ENCODE data around the gene NEBL.

Gene NEBL

DNA sequence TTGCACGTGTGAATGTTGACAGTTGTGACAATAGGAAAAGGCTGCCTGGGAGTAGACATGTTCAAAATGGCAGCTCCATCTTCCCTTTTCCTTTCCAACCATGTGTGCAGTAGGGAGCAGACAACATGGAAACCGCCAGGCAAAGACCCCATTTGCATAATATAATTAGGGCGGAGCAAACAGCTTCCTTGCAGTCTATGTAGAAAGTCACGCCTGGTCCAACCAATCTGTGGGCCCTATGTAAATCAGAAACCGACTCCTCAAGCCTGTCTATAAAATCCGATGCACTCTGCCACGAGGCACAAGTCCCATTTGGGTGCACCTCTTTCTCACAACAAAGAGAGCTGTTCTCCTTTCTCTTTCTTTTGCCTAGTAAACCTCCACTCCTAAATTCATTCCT lies 19.6 kb downstream of the NEBL start:
- H3K9ac ChIP-seq (ENCODE audit: low read length) = no peak overlapping the region
- H3K79me1 ChIP-seq (replicated peaks; ENCODE audit: low read length, poor library complexity, severe bottlenecking) = no peaks in the 10 kb centered on the region
- no peak overlapping the region for H2BK120ac ChIP-seq (ENCODE audit: low read depth, low read length)
- no peak overlapping the region for H4K8ac ChIP-seq (ENCODE audit: low read length)
- no peaks in the 10 kb centered on the region for H3K4me1 ChIP-seq (ENCODE audit: control insufficient read depth, insufficient read depth, low read depth, low read length)
- H3K14ac ChIP-seq (ENCODE audit: low read length in 2 of 2) = no peak overlapping the region
- WGBS = 90% methylated on average over 7 of the region's 7 CpGs
- no peak overlapping the region for H2AFZ ChIP-seq (ENCODE audit: low read depth, low read length)
- H2AK5ac ChIP-seq (ENCODE audit: low read length, severe bottlenecking) = no peak overlapping the region
- no peak for DNase-seq
- no peak overlapping the region for H3K4me3 ChIP-seq (ENCODE audit: insufficient read depth in 1 of 2, low read depth in 1 of 2, low read length in 2 of 2)
- H3K9me3 ChIP-seq (ENCODE audit: control insufficient read depth, low read length) = no peaks in the 10 kb centered on the region
- H3K23ac ChIP-seq (ENCODE audit: low read length in 2 of 2) = no peak overlapping the region
- no peak overlapping the region for H2BK15ac ChIP-seq (ENCODE audit: low read depth, poor library complexity, severe bottlenecking)
- no peak overlapping the region for H4K91ac ChIP-seq (ENCODE audit: low read length)
- H2BK12ac ChIP-seq (ENCODE audit: low read length in 2 of 2) = no peak overlapping the region
- no peak overlapping the region for H3K4me2 ChIP-seq (ENCODE audit: low read length, poor library complexity, severe bottlenecking)
- no peak overlapping the region for H3K4ac ChIP-seq (ENCODE audit: low read depth in 1 of 2, low read length in 2 of 2)
- H3K27me3 ChIP-seq (ENCODE audit: control insufficient read depth in 1 of 2, insufficient read depth in 1 of 2, low read length in 2 of 2) = no peaks in the 10 kb centered on the region
- H3K18ac ChIP-seq (ENCODE audit: low read depth in 1 of 2, low read length in 2 of 2) = no peak overlapping the region
- no peak overlapping the region for H3K27ac ChIP-seq (ENCODE audit: low read length, poor library complexity, severe bottlenecking)
- H3K36me3 ChIP-seq (ENCODE audit: control insufficient read depth in 1 of 2, insufficient read depth in 2 of 2, low read depth in 1 of 2, low read length in 2 of 2) = no peaks in the 10 kb centered on the region
- H2BK5ac ChIP-seq (ENCODE audit: low read depth, low read length, poor library complexity, severe bottlenecking) = no peak overlapping the region

GRCh38 chr10:20874261-20874660 lies 22.9 kb downstream of the NEBL start:
- no peaks in the 10 kb centered on the region for H3K79me1 ChIP-seq (replicated peaks; ENCODE audit: low read length, poor library complexity, severe bottlenecking)
- H4K91ac ChIP-seq (ENCODE audit: low read length) = no peak overlapping the region
- no peak overlapping the region for H2BK15ac ChIP-seq (ENCODE audit: low read depth, poor library complexity, severe bottlenecking)
- H3K9me3 ChIP-seq (ENCODE audit: control insufficient read depth, low read length) = no peaks in the 10 kb centered on the region
- no peak overlapping the region for H4K8ac ChIP-seq (ENCODE audit: low read length)
- no peak for DNase-seq
- no peak overlapping the region for H3K4me3 ChIP-seq (ENCODE audit: insufficient read depth in 1 of 2, low read depth in 1 of 2, low read length in 2 of 2)
- no peaks in the 10 kb centered on the region for H3K4me1 ChIP-seq (ENCODE audit: control insufficient read depth, insufficient read depth, low read depth, low read length)
- no peak overlapping the region for H2BK12ac ChIP-seq (ENCODE audit: low read length in 2 of 2)
- H2BK5ac ChIP-seq (ENCODE audit: low read depth, low read length, poor library complexity, severe bottlenecking) = no peak overlapping the region
- no peaks in the 10 kb centered on the region for H3K27me3 ChIP-seq (ENCODE audit: control insufficient read depth in 1 of 2, insufficient read depth in 1 of 2, low read length in 2 of 2)
- no peaks in the 10 kb centered on the region for H3K36me3 ChIP-seq (ENCODE audit: control insufficient read depth in 1 of 2, insufficient read depth in 2 of 2, low read depth in 1 of 2, low read length in 2 of 2)
- no peak overlapping the region for H2BK120ac ChIP-seq (ENCODE audit: low read depth, low read length)
- no peak overlapping the region for H2AK5ac ChIP-seq (ENCODE audit: low read length, severe bottlenecking)
- no peak overlapping the region for H3K4ac ChIP-seq (ENCODE audit: low read depth in 1 of 2, low read length in 2 of 2)
- H3K23ac ChIP-seq (ENCODE audit: low read length in 2 of 2) = no peak overlapping the region
- no peak overlapping the region for H3K27ac ChIP-seq (ENCODE audit: low read length, poor library complexity, severe bottlenecking)
- H3K18ac ChIP-seq (ENCODE audit: low read depth in 1 of 2, low read length in 2 of 2) = no peak overlapping the region
- H2AFZ ChIP-seq (ENCODE audit: low read depth, low read length) = no peak overlapping the region
- no peak overlapping the region for H3K14ac ChIP-seq (ENCODE audit: low read length in 2 of 2)
- H3K9ac ChIP-seq (ENCODE audit: low read length) = no peak overlapping the region
- WGBS = 90% methylated on average over 2 of the region's 2 CpGs
- H3K4me2 ChIP-seq (ENCODE audit: low read length, poor library complexity, severe bottlenecking) = no peak overlapping the region

DNA sequence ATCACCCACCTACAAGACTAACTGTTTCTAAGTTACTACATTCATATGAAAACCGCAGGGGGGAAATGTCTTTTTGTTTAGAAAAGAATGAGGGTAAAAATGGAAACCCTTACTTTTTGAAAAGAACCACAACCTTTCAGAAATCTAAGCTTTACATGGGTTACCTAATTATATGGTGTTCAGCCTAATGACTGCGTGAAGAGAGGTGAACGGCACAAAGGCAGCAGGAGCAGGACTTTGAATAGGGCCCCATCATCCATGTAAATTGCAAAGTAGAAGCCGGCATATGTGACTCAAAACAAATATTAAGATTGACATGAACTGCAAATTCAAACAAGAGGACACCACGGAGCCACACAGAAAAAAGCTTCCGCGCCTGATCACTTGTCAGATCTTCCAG lies 25.1 kb downstream of the NEBL start:
- Histone ChIP-seq H3K9ac (ENCODE audit: low read length) (no peak overlapping the region), H3K36me3 (ENCODE audit: control insufficient read depth in 1 of 2, insufficient read depth in 2 of 2, low read depth in 1 of 2, low read length in 2 of 2) (no peaks in the 10 kb centered on the region), H3K9me3 (ENCODE audit: control insufficient read depth, low read length) (no peaks in the 10 kb centered on the region), H3K4me3 (ENCODE audit: insufficient read depth in 1 of 2, low read depth in 1 of 2, low read length in 2 of 2) (no peak overlapping the region), H3K79me1 (replicated peaks; ENCODE audit: low read length, poor library complexity, severe bottlenecking) (no peaks in the 10 kb centered on the region), H3K18ac (ENCODE audit: low read depth in 1 of 2, low read length in 2 of 2) (no peak overlapping the region), H2BK120ac (ENCODE audit: low read depth, low read length) (no peak overlapping the region), H3K27me3 (ENCODE audit: control insufficient read depth in 1 of 2, insufficient read depth in 1 of 2, low read length in 2 of 2) (no peaks in the 10 kb centered on the region), H4K8ac (ENCODE audit: low read length) (no peak overlapping the region), H3K27ac (ENCODE audit: low read length, poor library complexity, severe bottlenecking) (no peak overlapping the region), H3K14ac (ENCODE audit: low read length in 2 of 2) (no peak overlapping the region), H2AK5ac (ENCODE audit: low read length, severe bottlenecking) (no peak overlapping the region), H2AFZ (ENCODE audit: low read depth, low read length) (no peak overlapping the region), H2BK15ac (ENCODE audit: low read depth, poor library complexity, severe bottlenecking) (no peak overlapping the region), H2BK5ac (ENCODE audit: low read depth, low read length, poor library complexity, severe bottlenecking) (no peak overlapping the region), H3K23ac (ENCODE audit: low read length in 2 of 2) (no peak overlapping the region), H4K91ac (ENCODE audit: low read length) (no peak overlapping the region), H3K4me2 (ENCODE audit: low read length, poor library complexity, severe bottlenecking) (no peak overlapping the region), H3K4ac (ENCODE audit: low read depth in 1 of 2, low read length in 2 of 2) (no peak overlapping the region), H2BK12ac (ENCODE audit: low read length in 2 of 2) (no peak overlapping the region), H3K4me1 (ENCODE audit: control insufficient read depth, insufficient read depth, low read depth, low read length) (no peaks in the 10 kb centered on the region)
- WGBS = 89% methylated on average over 6 of the region's 7 CpGs
- no peak for DNase-seq

- no peak overlapping the region for H2BK15ac ChIP-seq (ENCODE audit: low read depth, poor library complexity, severe bottlenecking)
- no peaks in the 10 kb centered on the region for H3K9me3 ChIP-seq (ENCODE audit: control insufficient read depth, low read length)
- no peak overlapping the region for H3K4ac ChIP-seq (ENCODE audit: low read depth in 1 of 2, low read length in 2 of 2)
- DNase-seq = no peak
- no peak overlapping the region for H4K91ac ChIP-seq (ENCODE audit: low read length)
- H3K27me3 ChIP-seq (ENCODE audit: control insufficient read depth in 1 of 2, insufficient read depth in 1 of 2, low read length in 2 of 2) = no peaks in the 10 kb centered on the region
- H2BK5ac ChIP-seq (ENCODE audit: low read depth, low read length, poor library complexity, severe bottlenecking) = no peak overlapping the region
- H3K4me3 ChIP-seq (ENCODE audit: insufficient read depth in 1 of 2, low read depth in 1 of 2, low read length in 2 of 2) = no peak overlapping the region
- H2AK5ac ChIP-seq (ENCODE audit: low read length, severe bottlenecking) = no peak overlapping the region
- H3K4me2 ChIP-seq (ENCODE audit: low read length, poor library complexity, severe bottlenecking) = no peak overlapping the region
- H3K36me3 ChIP-seq (ENCODE audit: control insufficient read depth in 1 of 2, insufficient read depth in 2 of 2, low read depth in 1 of 2, low read length in 2 of 2) = no peaks in the 10 kb centered on the region
- no peaks in the 10 kb centered on the region for H3K79me1 ChIP-seq (replicated peaks; ENCODE audit: low read length, poor library complexity, severe bottlenecking)
- H2BK120ac ChIP-seq (ENCODE audit: low read depth, low read length) = no peak overlapping the region
- H3K9ac ChIP-seq (ENCODE audit: low read length) = no peak overlapping the region
- H3K18ac ChIP-seq (ENCODE audit: low read depth in 1 of 2, low read length in 2 of 2) = no peak overlapping the region
- H3K23ac ChIP-seq (ENCODE audit: low read length in 2 of 2) = no peak overlapping the region
- 100% methylated on average over 2 of the region's 3 CpGs for WGBS
- no peak overlapping the region for H2AFZ ChIP-seq (ENCODE audit: low read depth, low read length)
- no peak overlapping the region for H3K14ac ChIP-seq (ENCODE audit: low read length in 2 of 2)
- no peak overlapping the region for H2BK12ac ChIP-seq (ENCODE audit: low read length in 2 of 2)
- no peak overlapping the region for H3K27ac ChIP-seq (ENCODE audit: low read length, poor library complexity, severe bottlenecking)
- H3K4me1 ChIP-seq (ENCODE audit: control insufficient read depth, insufficient read depth, low read depth, low read length) = no peaks in the 10 kb centered on the region
- H4K8ac ChIP-seq (ENCODE audit: low read length) = no peak overlapping the region
These were observed 26.3 kb downstream of the NEBL start for GRCh38 chr10:20870834-20871233.

Data from mesenchymal stem cell (in vitro differentiated cells and primary cell).